PC-3 (cell line): Measurements from ENCODE around the gene SLC25A11.

Experiments
- CTCF ChIP-seq: fragments of 300-600 bp; sonication (generic); conservative IDR thresholded peaks from 2 replicates; pipeline ENCODE4 v1.5.1; 2017; ENCODE audit warnings: antibody characterized with exemption, low read depth, mild to moderate bottlenecking, low read length
- EZH2 ChIP-seq: fragments of 300-600 bp; sonication (generic); IDR thresholded peaks from one replicate; pipeline ENCODE4 v1.6.1; 2017; ENCODE audit warnings: antibody characterized with exemption, mild to moderate bottlenecking, low read length; ENCODE audit not compliant: unreplicated experiment

- TF ChIP-seq CTCF (no peak), EZH2 (no peak)
These were observed 27.1 kb upstream of the SLC25A11 start for GRCh38 chr17:4966844-4967538.
